Astrocyte (in vitro differentiated cells and primary cell): ENCODE results near the gene CA4. TPM values are rescaled to one million over a fixed set of nuclear protein-coding genes. Genes with fewer than 3 reads are reported as not detected.

Experiments used
- DNase-seq: peaks from one replicate; pipeline ENCODE4 v3.0.0-alpha.2; 2010; ENCODE audit warnings: low read depth
- FAIRE-seq: peaks from 2 replicates; lab custom pipeline; 2011; peaks lifted over from hg19 to GRCh38; lab: Jason Lieb, UNC
- H2AFZ ChIP-seq: 2 replicates; pipeline ENCODE4 v1.6.0; 2012; ENCODE audit warnings: low read depth, low read length, inconsistent platforms
- H3K27ac ChIP-seq: 2 replicates; pipeline ENCODE4 v1.5.1; 2011; ENCODE audit warnings: low read depth, low read length, inconsistent platforms
- H3K27me3 ChIP-seq: 2 replicates; pipeline ENCODE4 v1.6.0; 2011; ENCODE audit warnings: low read length, inconsistent platforms; ENCODE audit not compliant: insufficient read depth
- H3K36me3 ChIP-seq: 2 replicates; pipeline ENCODE4 v1.5.1; 2011; ENCODE audit warnings: low read length, inconsistent platforms; ENCODE audit not compliant: insufficient read depth
- H3K4me1 ChIP-seq: 2 replicates; pipeline ENCODE4 v1.5.1; 2011; ENCODE audit warnings: low read length, inconsistent platforms; ENCODE audit not compliant: insufficient read depth
- H3K4me2 ChIP-seq: 2 replicates; pipeline ENCODE4 v1.6.0; 2012; ENCODE audit warnings: low read length, inconsistent platforms
- H3K4me3 ChIP-seq: 2 replicates; pipeline ENCODE4 v1.5.1; 2011; ENCODE audit warnings: low read depth, mild to moderate bottlenecking, low read length, inconsistent platforms; ENCODE audit not compliant: insufficient read depth
- H3K79me2 ChIP-seq: 2 replicates; pipeline ENCODE4 v1.6.0; 2012; ENCODE audit warnings: mild to moderate bottlenecking, low read length, inconsistent platforms; ENCODE audit not compliant: insufficient read depth
- H3K9ac ChIP-seq: 2 replicates; pipeline ENCODE4 v1.6.0; 2012; ENCODE audit warnings: mild to moderate bottlenecking, low read length, inconsistent platforms
- H3K9me3 ChIP-seq: 2 replicates; pipeline ENCODE4 v1.5.1; 2012; ENCODE audit warnings: low read depth, mild to moderate bottlenecking, low read length, inconsistent platforms; ENCODE audit not compliant: insufficient read depth
- H4K20me1 ChIP-seq: 2 replicates; pipeline ENCODE4 v1.6.0; 2012; ENCODE audit warnings: low read length, inconsistent platforms; ENCODE audit not compliant: insufficient read depth
- H3K27ac Mint-ChIP-seq: one replicate; pipeline ENCODE4 v1.8.0; 2021; ENCODE audit warnings: mild to moderate bottlenecking, mixed read lengths; ENCODE audit not compliant: unreplicated experiment
- H3K27me3 Mint-ChIP-seq: one replicate; pipeline ENCODE4 v1.8.0; 2021; ENCODE audit warnings: low read depth, mixed read lengths; ENCODE audit not compliant: unreplicated experiment
- H3K36me3 Mint-ChIP-seq: one replicate; pipeline ENCODE4 v1.8.0; 2021; ENCODE audit warnings: low read depth, mixed read lengths; ENCODE audit not compliant: unreplicated experiment
- H3K4me1 Mint-ChIP-seq: one replicate; pipeline ENCODE4 v1.8.0; 2021; ENCODE audit warnings: low read depth, mixed read lengths; ENCODE audit not compliant: unreplicated experiment
- H3K4me3 Mint-ChIP-seq: one replicate; pipeline ENCODE4 v1.8.0; 2021; ENCODE audit warnings: mild to moderate bottlenecking, moderate library complexity, mixed read lengths; ENCODE audit not compliant: unreplicated experiment
- H3K9me3 Mint-ChIP-seq: one replicate; pipeline ENCODE4 v1.8.0; 2021; ENCODE audit warnings: mild to moderate bottlenecking, mixed read lengths; ENCODE audit not compliant: unreplicated experiment
- CTCF ChIP-seq: IDR thresholded peaks from 2 replicates; pipeline ENCODE4 v1.5.1; 2011; ENCODE audit warnings: low read depth, mild to moderate bottlenecking, inconsistent platforms, low read length, moderate library complexity; ENCODE audit not compliant: insufficient read depth
- EZH2 ChIP-seq: IDR thresholded peaks from 2 replicates; pipeline ENCODE4 v1.6.1; 2012; ENCODE audit warnings: mild to moderate bottlenecking, low read length, inconsistent platforms; ENCODE audit not compliant: insufficient read depth
- total RNA-seq: library from RNA; stranded (reverse); gene quantifications from 2 replicates; pipeline ENCODE4 v1.2.1, GENCODE V29; 2021

CA4 gene
- total RNA-seq, 1 donor from 2014 or later: not detected

GRCh38 chr17:60156746-60157145, 7.0 kb downstream of the CA4 start:
- no peak for FAIRE-seq

DNA sequence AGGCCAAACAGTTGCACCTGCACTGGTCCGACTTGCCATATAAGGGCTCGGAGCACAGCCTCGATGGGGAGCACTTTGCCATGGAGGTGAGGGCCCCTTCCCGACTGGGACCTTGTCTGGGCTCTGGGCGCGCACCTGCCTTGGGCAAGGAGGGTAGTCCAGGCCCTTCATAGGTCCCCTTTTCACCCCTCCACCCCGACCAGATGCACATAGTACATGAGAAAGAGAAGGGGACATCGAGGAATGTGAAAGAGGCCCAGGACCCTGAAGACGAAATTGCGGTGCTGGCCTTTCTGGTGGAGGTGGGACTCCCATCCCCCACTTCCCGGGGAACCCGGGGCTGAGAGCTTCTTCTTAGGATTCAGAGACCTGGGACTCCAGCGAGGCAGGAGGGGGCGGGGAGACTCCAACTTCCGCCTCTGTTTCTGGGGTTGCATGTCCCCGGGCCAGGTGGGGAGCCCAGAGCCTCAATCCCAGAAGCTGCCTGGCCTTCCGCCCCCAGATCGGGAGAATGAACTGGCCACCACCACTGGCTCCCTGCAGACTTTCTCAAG, 7.8 kb downstream of the CA4 start:
- H3K36me3 ChIP-seq: no peaks in the 10 kb centered on the region
- H3K4me1 Mint-ChIP-seq: peaks cover 2% of the 10 kb centered on the region
- no peaks in the 10 kb centered on the region for H3K36me3 Mint-ChIP-seq
- no peak overlapping the region for H3K4me2 ChIP-seq
- no peak overlapping the region for H2AFZ ChIP-seq
- H3K9me3 Mint-ChIP-seq: no peaks in the 10 kb centered on the region
- no peak for DNase-seq
- peaks cover 3% of the 10 kb centered on the region for H3K27me3 ChIP-seq
- peaks cover 6% of the 10 kb centered on the region for H3K4me1 ChIP-seq
- no peaks in the 10 kb centered on the region for H4K20me1 ChIP-seq
- no peak overlapping the region for H3K4me3 Mint-ChIP-seq
- no peaks in the 10 kb centered on the region for H3K9me3 ChIP-seq
- no peak overlapping the region for H3K9ac ChIP-seq
- H3K79me2 ChIP-seq: no peaks in the 10 kb centered on the region
- no peak for FAIRE-seq
- H3K4me3 ChIP-seq: no peak overlapping the region
- H3K27ac ChIP-seq: no peak overlapping the region
- TF ChIP-seq CTCF (no peak), EZH2 (no peak)
- H3K27me3 Mint-ChIP-seq: peaks cover 53% of the 10 kb centered on the region
- H3K27ac Mint-ChIP-seq: no peak overlapping the region

More at GRCh38 chr17:60156746-60157145, 7.0 kb downstream of the CA4 start:
- no peak overlapping the region for H3K9ac ChIP-seq
- Mint-ChIP-seq H3K27ac (no peak overlapping the region), H3K27me3 (peaks cover 59% of the 10 kb centered on the region), H3K36me3 (no peaks in the 10 kb centered on the region), H3K4me1 (peaks cover 2% of the 10 kb centered on the region), H3K9me3 (no peaks in the 10 kb centered on the region), H3K4me3 (no peak overlapping the region)
- H3K27me3 ChIP-seq: peaks cover 12% of the 10 kb centered on the region
- H3K36me3 ChIP-seq: no peaks in the 10 kb centered on the region
- peaks cover 6% of the 10 kb centered on the region for H3K4me1 ChIP-seq
- no peaks in the 10 kb centered on the region for H3K79me2 ChIP-seq
- H2AFZ ChIP-seq: no peak overlapping the region
- H3K4me2 ChIP-seq: no peak overlapping the region
- no peaks in the 10 kb centered on the region for H3K9me3 ChIP-seq
- no peaks in the 10 kb centered on the region for H4K20me1 ChIP-seq
- no peak overlapping the region for H3K27ac ChIP-seq
- no peak for TF ChIP-seq EZH2
- no peak for TF ChIP-seq CTCF
- no peak for DNase-seq
- no peak overlapping the region for H3K4me3 ChIP-seq

GRCh38 chr17:60158751-60159478, 9.1 kb downstream of the CA4 start:
- no peak for FAIRE-seq
- Mint-ChIP-seq H3K4me1 (peaks cover 2% of the 10 kb centered on the region), H3K36me3 (no peaks in the 10 kb centered on the region), H3K27me3 (peaks cover 41% of the 10 kb centered on the region), H3K27ac (no peak overlapping the region), H3K4me3 (no peak overlapping the region), H3K9me3 (no peaks in the 10 kb centered on the region)
- Histone ChIP-seq H3K4me1 (peaks cover 6% of the 10 kb centered on the region), H3K36me3 (no peaks in the 10 kb centered on the region), H3K9me3 (no peaks in the 10 kb centered on the region), H3K9ac (no peak overlapping the region), H3K79me2 (no peaks in the 10 kb centered on the region), H3K27me3 (peaks cover 3% of the 10 kb centered on the region), H3K27ac (no peak overlapping the region), H2AFZ (no peak overlapping the region), H4K20me1 (no peaks in the 10 kb centered on the region), H3K4me2 (no peak overlapping the region), H3K4me3 (no peak overlapping the region)
- TF ChIP-seq CTCF: no peak
- TF ChIP-seq EZH2: no peak
- no peak for DNase-seq
